PC-9 (cell line): ENCODE results near the gene SLAMF8.

Source experiments
- EZH2 ChIP-seq: fragments of 200-600 bp; sonication (generic); IDR thresholded peaks from 2 replicates; pipeline ENCODE4 v1.8.0; 2017; ENCODE audit warnings: antibody characterized with exemption, low read depth
- TF ChIP-seq, protein P1 (sequence below): fragments of 200-600 bp; sonication (generic); conservative IDR thresholded peaks from 2 replicates; pipeline ENCODE4 v1.6.1; 2017; ENCODE audit warnings: mixed run types, antibody characterized with exemption, mild to moderate bottlenecking, moderate library complexity

DNA sequence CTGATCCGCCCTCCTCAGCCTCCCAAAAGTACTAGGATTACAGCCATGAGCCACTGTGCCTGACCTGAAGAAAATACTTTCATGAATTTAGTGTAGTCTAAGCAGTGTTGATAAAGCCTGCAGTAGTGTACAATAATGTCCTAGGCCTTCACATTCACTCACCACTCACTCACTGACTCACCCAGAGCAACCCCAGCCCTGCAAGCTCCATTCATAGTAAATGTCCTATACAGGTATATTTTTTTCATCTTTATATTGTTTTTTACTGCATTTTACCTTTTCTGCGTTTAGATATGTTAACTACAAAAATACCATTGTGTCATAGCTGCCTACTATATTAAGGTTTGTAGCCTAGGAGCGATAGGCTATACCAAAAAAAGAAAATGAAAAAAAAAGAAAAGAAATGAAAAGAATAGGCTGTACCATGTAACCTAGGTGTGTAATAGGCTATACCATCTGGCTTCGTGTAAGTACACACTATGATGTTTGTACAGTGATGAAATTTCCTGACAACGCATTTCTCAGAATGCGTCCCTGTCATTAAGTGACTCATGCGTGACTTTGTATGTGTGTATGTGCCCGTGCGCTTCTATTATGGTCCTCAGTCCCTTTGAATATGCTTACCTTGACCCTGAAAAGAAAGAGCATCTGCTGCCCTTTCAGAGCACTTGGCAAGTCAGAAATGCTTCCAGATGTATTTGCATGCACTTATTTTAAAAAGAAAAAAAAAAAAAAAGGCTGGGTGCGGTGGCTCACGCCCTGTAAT lies 9.2 kb upstream of the SLAMF8 start:
- TF ChIP-seq, protein P1, sequence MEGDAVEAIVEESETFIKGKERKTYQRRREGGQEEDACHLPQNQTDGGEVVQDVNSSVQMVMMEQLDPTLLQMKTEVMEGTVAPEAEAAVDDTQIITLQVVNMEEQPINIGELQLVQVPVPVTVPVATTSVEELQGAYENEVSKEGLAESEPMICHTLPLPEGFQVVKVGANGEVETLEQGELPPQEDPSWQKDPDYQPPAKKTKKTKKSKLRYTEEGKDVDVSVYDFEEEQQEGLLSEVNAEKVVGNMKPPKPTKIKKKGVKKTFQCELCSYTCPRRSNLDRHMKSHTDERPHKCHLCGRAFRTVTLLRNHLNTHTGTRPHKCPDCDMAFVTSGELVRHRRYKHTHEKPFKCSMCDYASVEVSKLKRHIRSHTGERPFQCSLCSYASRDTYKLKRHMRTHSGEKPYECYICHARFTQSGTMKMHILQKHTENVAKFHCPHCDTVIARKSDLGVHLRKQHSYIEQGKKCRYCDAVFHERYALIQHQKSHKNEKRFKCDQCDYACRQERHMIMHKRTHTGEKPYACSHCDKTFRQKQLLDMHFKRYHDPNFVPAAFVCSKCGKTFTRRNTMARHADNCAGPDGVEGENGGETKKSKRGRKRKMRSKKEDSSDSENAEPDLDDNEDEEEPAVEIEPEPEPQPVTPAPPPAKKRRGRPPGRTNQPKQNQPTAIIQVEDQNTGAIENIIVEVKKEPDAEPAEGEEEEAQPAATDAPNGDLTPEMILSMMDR, result no peak
- no peak for TF ChIP-seq EZH2
